ENCODE results near the gene SRP68. TPM values are rescaled to one million over a fixed set of nuclear protein-coding genes. Genes with fewer than 3 reads are reported as not detected.

Gene SRP68
- total and polyA plus RNA-seq, 7 donors, result 72.4 to 141 (median 100.0) TPM

DNA sequence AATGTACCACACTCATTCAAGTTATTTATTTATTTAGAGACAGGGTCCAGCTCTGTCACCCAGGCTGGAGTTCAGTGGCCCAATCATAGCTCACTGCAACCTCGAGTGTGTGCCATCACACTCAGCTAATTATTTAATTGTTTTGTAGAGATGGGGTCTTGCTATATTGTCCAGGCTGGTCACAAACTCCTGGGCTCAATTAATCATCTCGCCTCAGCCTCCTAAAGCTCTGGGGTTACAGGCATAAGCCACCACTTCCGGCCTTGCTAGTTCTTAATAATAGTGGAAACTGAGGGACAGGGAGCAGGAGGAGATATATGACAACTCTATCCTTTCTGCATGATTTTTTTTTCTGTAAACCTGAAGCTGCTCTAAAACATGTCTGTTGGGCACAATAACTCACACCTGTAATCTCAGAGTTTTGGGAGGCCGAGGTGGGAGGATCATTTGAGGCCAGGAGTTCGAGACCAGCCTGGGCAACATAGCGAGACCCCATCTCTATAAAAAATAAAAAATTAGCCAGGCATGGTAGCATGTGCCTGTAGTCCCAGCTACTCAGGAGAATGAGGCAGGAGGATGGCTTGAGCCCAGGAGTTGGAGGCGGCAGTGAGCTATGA, 42.9 kb upstream of the SRP68 start:
- DNase-seq (no peak), ATAC-seq (no peak)
- Histone ChIP-seq H3K27ac (no peak overlapping the region), H3K36me3 (ENCODE audit: insufficient read depth in 1 of 2, low read depth in 1 of 2) (no peaks in the 10 kb centered on the region), H3K4me1 (no peaks in the 10 kb centered on the region), H3K9me3 (no peaks in the 10 kb centered on the region), H3K4me3 (no peak overlapping the region), H3K27me3 (ENCODE audit: insufficient read depth in 3 of 3, low read length in 2 of 3) (no peaks in the 10 kb centered on the region)
- TF ChIP-seq, protein P1, sequence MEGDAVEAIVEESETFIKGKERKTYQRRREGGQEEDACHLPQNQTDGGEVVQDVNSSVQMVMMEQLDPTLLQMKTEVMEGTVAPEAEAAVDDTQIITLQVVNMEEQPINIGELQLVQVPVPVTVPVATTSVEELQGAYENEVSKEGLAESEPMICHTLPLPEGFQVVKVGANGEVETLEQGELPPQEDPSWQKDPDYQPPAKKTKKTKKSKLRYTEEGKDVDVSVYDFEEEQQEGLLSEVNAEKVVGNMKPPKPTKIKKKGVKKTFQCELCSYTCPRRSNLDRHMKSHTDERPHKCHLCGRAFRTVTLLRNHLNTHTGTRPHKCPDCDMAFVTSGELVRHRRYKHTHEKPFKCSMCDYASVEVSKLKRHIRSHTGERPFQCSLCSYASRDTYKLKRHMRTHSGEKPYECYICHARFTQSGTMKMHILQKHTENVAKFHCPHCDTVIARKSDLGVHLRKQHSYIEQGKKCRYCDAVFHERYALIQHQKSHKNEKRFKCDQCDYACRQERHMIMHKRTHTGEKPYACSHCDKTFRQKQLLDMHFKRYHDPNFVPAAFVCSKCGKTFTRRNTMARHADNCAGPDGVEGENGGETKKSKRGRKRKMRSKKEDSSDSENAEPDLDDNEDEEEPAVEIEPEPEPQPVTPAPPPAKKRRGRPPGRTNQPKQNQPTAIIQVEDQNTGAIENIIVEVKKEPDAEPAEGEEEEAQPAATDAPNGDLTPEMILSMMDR (IDR thresholded peaks at IDR 0.05), result no peak
- WGBS, 3 donors, result 87 to 91% (median 91%) methylated on average over 7 of the region's 7 CpGs
- intact Hi-C loops (cut with DNase I), result no loop called here

DNA sequence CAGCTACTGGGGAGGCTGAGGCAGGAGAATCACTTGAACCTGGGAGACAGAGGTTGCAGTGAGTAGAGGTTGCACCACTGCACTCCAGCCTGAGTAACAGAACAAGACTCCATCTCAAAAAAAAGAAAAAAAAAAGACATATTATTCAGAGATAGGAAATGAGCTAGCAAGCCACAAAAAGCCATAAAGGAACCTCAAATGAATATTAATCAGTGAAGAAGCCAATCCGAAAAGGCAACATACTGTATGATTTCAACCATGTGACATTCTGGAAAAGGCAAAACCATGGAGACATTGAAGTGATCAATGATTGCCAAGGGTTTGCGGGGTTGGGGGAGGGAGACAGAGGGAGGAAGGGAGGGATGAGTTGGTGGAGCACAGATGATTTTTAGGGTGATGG, 39.6 kb upstream of the SRP68 start:
- WGBS, 3 donors, result 87 to 91% (median 89%) methylated on average over 2 of the region's 2 CpGs
- no peaks in the 10 kb centered on the region for H3K9me3 ChIP-seq
- ATAC-seq (no peak), DNase-seq (no peak)
- H3K4me3 ChIP-seq, result no peak overlapping the region
- TF ChIP-seq, protein P1 (IDR thresholded peaks at IDR 0.05), result no peak
- intact Hi-C loops (cut with DNase I), result loop anchor here in 1 of 2 donors (1.0 kb wide), 1 partner anchor 280 kb away; no protein-coding TSS in a partner anchor
- H3K4me1 ChIP-seq, result no peaks in the 10 kb centered on the region
- H3K36me3 ChIP-seq (ENCODE audit: insufficient read depth in 1 of 2, low read depth in 1 of 2), result no peaks in the 10 kb centered on the region
- no peaks in the 10 kb centered on the region for H3K27me3 ChIP-seq (ENCODE audit: insufficient read depth in 3 of 3, low read length in 2 of 3)
- H3K27ac ChIP-seq, result no peak overlapping the region

DNA sequence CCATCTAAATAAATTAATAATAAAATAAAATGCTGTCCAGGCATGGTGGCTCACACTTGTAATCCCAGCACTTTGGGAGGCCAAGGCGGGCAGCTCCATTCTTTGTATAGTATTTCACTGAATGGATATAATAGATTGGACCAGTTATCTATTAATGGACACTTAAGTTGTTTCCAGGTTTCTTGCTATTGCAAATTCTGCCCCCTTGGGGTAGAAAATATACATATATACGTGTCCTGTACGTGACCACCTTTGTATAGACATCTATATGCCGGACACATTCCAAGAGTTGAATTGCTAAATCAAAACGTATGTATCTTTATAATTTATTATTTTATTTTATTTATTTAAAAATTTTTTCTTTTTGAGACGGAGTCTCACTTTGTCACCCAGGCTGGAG, 35.2 kb upstream of the SRP68 start:
- Histone ChIP-seq H3K36me3 (ENCODE audit: insufficient read depth in 1 of 2, low read depth in 1 of 2) (no peaks in the 10 kb centered on the region), H3K4me3 (no peak overlapping the region), H3K4me1 (peaks cover 9% of the 10 kb centered on the region), H3K27ac (no peak overlapping the region), H3K27me3 (ENCODE audit: insufficient read depth in 3 of 3, low read length in 2 of 3) (no peaks in the 10 kb centered on the region), H3K9me3 (no peaks in the 10 kb centered on the region)
- WGBS, 3 donors, result 87 to 93% (median 89%) methylated on average over 6 of the region's 6 CpGs
- intact Hi-C loops (cut with DNase I), result no loop called here
- TF ChIP-seq, protein P1 (IDR thresholded peaks at IDR 0.05), result no peak
- ATAC-seq (no peak), DNase-seq (no peak)

DNA sequence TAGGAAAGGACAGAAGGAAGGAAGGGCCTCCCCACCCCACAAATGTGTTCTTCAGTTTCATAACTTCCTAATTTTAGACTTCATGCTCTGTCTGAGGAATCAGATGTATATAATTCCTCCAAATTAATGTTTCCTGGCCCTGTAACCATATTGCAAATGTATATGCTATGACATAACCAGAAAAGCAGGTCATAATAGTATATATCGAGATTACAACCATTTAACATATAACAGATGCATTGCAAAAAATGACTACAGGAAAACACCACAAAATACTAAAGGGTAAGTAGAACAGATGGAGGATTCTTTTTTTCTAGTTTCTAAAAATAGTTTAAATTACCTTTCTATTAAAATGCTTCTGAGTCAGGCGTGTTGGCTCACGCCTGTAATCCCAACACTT, 34.4 kb upstream of the SRP68 start:
- H3K4me1 ChIP-seq, result peaks cover 14% of the 10 kb centered on the region
- H3K4me3 ChIP-seq, result no peak overlapping the region
- intact Hi-C loops (cut with DNase I), result no loop called here
- H3K9me3 ChIP-seq, result no peaks in the 10 kb centered on the region
- TF ChIP-seq, protein P1 (IDR thresholded peaks at IDR 0.05), result no peak
- ATAC-seq, result no peak
- WGBS, 3 donors, result 57 to 70% (median 60%) methylated on average over 3 of the region's 3 CpGs
- no peaks in the 10 kb centered on the region for H3K27me3 ChIP-seq (ENCODE audit: insufficient read depth in 3 of 3, low read length in 2 of 3)
- H3K27ac ChIP-seq, result no peak overlapping the region
- H3K36me3 ChIP-seq (ENCODE audit: insufficient read depth in 1 of 2, low read depth in 1 of 2), result peaks cover 0 to 3% of the 10 kb centered on the region in 2 donors
- DNase-seq, result no peak

DNA sequence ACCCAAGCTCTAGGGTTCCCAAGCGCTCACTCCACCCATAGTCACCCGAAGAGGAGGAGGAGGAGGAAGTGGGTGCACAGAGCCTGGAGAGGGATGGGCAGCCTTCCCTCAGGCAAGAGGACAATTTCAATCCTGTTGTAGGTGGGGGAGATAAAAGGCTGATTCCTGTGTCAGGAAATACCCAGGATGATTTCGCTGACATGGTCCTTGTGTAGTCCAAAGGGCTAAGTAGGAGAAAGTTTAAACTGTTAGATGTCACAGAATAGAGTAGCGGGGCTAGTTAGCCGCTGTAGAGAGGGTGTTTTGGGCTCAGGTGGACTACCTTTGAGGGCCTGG, 32.5 kb upstream of the SRP68 start:
- H3K9me3 ChIP-seq, result no peaks in the 10 kb centered on the region
- no peak overlapping the region for H3K27ac ChIP-seq
- H3K4me3 ChIP-seq, result no peak overlapping the region
- ATAC-seq (no peak), DNase-seq (no peak)
- H3K27me3 ChIP-seq (ENCODE audit: insufficient read depth in 3 of 3, low read length in 2 of 3), result no peaks in the 10 kb centered on the region
- TF ChIP-seq, protein P1 (IDR thresholded peaks at IDR 0.05), result no peak
- peaks cover 0 to 22% of the 10 kb centered on the region in 2 donors for H3K36me3 ChIP-seq (ENCODE audit: insufficient read depth in 1 of 2, low read depth in 1 of 2)
- H3K4me1 ChIP-seq, result peaks cover 14% of the 10 kb centered on the region
- WGBS, 3 donors, result 75 to 88% (median 75%) methylated on average over 5 of the region's 5 CpGs
- intact Hi-C loops (cut with DNase I), result no loop called here
